HG02870 (cell line): ENCODE measurements around the gene AJAP1.

Experiments
- ATAC-seq: cut with Tn5 transposase; IDR thresholded peaks from one replicate; pipeline ENCODE4 v1.9.1; 2021; ENCODE audit warnings: mild to moderate bottlenecking, moderate library complexity; ENCODE audit not compliant: unreplicated experiment

AJAP1 gene

DNA sequence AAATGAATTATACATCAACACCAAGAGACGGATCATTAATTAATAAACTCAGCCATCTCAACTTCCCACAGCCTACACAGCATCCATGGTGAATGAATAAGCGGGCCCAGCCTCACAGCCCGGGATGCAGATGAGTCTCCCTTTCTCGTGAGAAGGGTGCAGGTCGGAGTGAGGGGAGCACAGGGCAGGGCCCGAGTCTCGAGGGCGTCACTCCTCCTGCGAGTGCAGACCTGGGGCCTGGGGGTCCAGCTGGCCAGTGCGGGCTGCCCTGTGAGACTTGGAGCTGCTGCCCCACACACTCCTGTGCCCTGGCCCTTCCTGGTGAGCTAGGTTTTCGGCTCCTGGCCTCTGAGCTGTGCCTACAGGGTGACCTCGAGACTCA, 74.7 kb downstream of the AJAP1 start:
- ATAC-seq: no peak

DNA sequence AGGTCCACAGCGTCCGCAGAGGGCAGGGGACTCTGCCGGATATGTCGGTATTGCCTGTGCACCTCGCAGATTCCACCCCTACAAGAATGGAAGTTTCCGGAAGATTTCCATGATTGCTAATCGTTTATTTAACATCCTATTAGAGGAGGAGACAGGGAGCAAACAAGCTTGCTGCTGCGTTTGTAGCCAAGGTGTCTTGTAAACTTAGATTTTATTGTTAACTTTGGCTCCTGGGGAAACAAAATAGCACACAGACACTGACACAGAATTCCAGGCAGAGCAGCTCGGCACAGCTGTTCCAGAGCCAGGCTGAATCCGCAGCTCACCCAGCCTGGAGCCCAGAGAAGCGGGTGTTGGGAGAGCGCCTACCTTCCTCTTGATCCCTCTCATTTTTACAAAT, 75.7 kb downstream of the AJAP1 start:
- ATAC-seq: no peak

DNA sequence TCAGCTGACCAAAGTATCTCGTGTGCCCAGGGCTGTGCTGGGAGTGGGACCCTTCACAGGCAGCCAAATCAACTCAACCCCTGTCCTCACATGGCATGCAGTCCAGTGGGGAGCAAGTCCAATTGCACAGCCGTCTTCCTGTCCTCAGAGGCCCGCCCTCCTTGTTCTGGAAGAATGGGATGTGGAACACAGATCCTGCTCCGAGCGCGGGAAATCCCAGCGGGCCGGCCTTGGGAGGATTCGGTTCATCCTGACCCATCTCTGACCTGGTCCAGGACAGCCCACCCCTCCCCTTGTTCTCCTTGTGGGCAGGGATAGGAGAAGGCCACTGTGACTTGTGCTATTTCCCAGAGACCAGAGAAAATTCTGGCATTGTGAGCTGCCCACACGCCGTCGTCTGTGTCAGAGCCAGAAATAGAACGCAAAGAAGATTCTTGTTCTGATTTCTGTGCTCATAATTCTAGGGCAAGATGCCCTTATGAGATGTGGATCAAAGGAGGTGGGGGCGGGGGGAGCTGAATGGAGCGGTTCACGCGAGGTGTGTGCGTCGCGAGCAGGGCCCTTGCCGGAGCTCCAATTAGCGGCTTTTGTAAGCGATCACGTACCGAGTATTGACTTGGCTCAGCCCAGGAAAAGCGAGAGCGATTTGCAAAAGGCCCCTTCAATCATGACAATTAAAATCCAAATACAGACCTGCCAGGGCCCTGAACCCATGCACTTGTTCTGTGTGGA, 79.2 kb downstream of the AJAP1 start:
- ATAC-seq: no peak

DNA sequence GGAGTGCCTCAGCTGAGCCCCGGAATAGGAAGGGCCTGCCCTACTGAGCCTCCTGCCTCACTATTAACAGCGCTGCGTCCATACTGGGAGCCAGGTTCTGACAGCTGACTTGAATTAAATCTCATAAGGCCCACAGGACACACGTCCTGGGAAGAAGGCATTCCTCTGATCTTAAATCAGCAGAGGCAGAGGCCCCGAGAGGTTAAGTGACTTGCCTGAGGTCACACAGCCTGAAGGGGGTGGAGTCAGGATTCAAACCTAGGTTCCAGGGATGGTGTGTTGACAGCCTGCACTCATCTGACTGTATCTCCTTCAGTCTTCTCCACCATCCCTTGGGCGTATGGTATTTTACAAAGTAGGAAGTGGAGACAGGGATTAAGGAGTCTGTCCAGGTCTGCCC, 79.8 kb downstream of the AJAP1 start:
- ATAC-seq: no peak

DNA sequence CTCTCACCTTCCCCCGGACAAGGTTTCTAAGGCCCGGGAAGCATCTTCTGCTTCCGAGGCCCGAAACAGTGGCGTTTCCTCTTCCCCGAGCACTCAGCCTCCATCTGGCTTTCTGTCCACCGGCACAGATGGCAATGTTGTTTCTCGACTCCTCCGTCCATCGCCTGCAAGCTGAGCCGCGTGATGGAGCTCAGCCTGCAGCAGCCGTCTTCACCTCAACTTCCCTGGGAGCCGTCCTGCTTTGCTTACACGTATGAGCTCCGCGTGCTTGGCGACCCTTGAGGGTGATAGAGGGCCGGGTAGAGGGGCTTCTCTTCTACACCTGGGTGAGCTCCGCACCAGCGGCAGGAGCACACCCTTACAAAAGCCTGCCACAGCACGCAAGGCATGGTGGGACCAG, 80.4 kb downstream of the AJAP1 start:
- ATAC-seq: no peak

DNA sequence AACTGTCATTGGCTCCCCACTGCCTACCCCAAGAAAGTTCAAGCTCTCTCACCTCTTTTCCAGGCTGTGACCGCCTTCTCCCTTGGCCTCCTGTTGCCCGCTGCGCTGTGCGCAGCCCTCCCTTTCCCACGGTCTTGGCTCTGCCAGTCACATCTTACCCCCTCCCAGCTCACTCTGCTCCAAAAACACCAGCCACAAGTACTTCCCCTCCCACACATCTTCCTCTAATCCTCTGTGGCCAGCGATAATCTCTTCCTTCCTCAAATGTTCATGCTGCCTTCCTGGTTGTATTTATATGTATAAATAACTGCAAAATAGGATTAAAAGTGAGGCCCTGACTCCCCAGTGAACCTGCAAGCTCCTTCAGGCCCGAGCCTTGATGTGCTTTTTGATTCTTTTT, 81.8 kb downstream of the AJAP1 start:
- ATAC-seq: no peak

DNA sequence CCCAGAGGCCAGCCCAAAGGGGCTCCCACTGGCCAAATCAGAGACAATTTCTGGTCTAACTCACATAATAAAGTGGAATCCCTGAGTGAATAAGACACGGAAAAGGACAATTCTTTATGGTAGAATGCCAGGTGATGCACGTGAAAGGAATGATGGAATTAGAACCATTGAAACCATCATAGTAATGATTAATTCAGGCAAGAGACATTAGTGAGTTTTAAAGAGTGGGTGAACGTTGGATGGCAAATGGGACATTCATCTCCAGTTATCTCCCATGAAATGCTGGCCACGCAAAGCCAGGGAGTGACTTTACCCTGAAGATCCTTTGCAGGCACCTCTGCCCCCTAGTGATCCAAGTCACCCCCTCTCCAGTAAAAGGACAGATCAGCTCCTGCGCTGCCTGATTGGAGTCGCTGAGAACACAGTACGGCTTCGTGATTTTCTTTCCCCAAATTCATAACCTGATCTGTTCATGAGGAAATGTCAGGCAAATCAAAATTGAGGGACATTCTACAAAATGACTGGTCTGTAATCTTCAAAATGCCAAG, 87.5 kb downstream of the AJAP1 start:
- ATAC-seq: no peak

DNA sequence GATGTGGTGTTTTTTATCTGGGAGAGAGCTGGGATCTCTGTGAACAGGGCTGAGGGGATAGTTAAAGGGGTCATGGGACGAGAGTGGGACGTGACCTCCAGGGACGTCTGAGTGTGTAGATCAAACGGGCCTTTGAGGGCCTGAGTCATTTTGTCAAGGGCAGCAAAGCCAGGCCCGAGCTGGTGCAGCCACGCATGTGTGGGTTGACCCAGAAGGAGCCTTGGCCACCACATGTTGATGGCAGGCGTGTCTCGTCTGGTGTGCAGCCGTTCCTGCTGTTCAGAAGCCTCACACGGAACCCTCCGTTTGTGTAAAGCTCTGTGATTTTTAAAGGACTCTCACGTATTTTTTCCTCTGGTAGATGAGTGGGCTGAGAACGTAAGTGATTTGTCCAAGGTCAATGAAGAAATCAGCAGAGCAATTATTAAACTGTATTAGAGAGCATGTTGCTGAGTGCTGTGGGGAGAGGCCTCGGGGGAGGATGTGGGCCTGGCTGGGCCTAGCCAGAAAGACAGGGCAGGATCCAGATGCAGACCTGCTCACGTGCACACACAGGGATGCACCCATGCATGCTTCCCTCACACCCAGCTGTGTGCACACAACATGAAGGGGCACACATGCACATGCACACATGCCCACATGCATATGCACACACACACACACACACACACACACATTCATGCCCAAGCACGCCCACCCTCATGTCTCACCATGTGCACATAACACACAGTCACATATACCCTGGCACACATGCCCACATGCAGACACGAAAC, 89.8 kb downstream of the AJAP1 start:
- ATAC-seq: no peak

DNA sequence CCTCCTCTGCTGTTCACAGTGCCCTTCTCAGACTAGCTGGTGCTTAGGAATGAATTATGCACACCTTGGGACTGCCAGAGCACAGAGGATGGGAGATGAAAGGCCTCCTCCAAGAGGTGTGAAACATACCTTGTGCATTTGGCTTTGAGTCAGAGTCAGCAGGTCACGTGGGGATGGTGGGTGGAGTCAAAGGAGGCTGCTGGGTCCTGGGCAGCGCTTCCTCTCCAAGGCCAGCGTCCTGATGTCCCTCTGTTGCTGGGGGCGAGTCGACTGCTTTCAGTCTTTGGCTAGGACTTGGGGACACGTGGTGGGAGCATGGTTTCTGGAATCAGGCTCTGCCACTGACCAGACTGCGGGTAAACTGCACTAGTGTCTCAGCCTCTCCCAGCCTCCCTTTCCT, 91.2 kb downstream of the AJAP1 start:
- ATAC-seq: no peak

DNA sequence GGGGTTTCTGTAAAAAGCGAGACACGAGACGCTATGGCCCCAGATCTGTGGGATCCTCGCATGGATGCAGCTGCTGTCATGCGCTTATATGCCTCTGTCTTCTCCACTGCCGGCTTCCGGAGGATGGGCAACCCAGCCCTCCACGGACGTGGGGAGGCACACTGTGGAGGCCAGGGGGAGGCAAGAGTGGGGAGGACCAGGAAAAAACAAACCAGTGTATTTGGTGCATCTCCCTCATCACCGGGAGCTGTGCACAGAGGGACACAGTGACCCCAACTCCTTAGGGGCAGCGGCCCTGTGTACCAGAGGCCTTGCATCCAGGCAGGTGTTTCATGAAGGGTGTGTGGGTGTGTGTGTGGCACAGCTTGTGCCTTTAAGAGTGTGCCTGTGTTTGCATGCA, 95.0 kb downstream of the AJAP1 start:
- ATAC-seq: no peak

DNA sequence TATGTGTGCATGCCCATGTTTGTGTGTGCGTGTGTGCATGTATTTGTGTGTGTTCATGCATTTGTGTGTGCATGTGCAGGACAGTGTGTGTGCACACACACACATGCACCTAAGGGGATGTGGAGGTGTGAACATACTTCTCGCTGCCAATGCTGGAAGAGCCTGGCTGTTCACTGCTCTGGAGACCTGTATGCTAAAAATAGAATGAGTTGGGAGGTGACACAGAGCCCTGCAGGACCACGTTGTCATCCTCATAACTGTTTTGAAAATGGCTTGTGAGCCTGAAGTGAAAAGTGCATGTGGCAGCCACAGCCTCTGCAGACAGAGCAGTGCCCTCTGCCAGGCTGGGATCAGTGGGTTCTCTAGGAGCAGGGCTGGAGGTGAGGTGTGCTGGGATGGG, 95.8 kb downstream of the AJAP1 start:
- ATAC-seq: no peak

DNA sequence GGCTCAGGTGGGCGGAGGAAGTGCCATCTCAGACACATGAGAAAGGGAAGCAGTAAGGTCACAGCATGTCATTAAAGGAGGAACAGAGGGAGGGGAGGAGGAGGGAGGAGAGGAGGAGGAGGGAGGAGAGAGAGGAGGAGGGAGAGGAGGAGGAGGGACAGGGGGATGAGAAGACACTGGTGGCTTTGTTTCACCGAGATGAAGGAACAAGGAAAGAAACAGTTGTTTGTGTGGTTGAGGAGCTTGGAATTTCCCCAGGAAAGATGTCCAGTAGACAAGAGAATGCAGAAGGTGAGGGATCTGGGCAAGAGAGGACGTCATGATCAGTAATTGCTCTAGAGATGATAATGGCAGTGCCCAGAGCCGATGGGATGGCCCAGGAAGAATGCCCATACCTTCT, 97.7 kb downstream of the AJAP1 start:
- ATAC-seq: no peak

DNA sequence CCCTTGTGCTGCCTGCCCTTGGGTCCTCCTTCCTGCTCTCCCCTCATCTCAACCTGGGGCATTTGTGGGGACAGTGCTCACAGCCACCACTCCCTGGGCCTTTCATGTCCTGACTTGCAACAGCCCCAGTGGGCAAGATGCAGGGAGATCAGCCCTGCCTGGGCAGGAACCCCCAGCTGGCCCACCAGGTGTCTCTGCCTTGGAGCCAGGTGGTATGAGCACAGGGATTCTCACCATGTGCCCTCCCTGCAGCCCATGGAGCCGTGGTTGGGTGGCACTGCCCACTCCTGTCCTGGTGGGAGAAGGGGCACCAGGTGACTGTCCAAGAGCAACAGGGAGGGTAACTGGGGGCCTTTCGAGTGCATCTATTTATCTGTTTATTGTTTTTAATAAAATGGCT, 100.4 kb downstream of the AJAP1 start:
- no peak for ATAC-seq

DNA sequence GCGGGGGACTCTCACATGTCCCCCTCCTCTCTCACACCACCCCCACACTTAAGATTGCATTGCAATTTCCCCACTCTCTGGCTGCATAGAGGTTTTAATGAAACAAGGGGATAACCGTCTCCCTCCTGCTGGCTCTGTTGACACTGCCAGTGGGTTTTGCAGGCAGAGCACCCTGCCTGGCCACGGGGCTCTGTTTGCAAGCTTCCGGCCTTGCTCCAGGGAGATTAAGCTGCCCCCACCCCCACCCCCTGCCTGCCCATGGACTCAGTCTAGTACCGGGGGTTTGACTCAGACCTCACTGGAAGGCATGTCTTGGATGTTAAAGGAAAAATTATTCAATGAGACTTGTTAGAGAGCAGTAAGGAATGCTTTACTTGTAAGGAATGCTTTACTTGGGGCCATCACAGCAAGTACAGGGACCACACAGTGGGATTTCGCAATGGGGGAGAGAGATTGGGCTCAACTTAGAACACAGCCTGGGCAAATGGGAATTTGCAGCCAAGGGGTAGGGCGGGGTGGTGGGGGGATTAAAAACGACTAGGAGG, 101.0 kb downstream of the AJAP1 start:
- no peak for ATAC-seq

DNA sequence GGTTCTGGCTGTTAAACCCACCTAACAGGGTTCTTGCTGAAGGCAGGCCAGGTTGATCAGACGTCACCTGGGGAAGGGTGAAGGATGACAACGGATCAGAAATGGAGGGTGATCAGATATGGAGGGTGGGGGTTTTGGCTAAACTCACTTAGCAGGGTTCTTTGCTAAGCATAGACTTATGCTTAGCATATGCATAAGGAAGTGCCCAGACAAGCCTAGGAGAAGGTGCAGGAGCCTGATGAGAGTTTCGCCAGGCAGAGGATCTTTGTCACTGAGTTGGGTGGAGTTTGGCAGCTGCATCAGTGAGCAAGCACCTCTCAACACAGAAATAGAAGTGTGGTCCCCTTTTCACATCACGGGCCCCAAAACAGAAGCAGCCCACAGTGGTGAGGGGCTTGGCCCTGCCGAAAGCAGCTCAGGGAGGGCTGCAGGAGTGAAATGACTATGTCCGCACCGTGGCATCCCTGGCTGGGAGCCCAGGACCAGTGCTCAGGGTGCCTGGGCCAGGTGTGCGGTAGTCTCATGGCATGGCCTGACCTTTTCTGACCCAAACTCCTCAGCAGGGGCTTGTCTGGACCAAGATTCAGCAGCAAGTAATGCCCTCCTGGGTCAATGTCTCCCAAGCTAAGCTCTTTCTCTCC, 101.6 kb downstream of the AJAP1 start:
- no peak for ATAC-seq

DNA sequence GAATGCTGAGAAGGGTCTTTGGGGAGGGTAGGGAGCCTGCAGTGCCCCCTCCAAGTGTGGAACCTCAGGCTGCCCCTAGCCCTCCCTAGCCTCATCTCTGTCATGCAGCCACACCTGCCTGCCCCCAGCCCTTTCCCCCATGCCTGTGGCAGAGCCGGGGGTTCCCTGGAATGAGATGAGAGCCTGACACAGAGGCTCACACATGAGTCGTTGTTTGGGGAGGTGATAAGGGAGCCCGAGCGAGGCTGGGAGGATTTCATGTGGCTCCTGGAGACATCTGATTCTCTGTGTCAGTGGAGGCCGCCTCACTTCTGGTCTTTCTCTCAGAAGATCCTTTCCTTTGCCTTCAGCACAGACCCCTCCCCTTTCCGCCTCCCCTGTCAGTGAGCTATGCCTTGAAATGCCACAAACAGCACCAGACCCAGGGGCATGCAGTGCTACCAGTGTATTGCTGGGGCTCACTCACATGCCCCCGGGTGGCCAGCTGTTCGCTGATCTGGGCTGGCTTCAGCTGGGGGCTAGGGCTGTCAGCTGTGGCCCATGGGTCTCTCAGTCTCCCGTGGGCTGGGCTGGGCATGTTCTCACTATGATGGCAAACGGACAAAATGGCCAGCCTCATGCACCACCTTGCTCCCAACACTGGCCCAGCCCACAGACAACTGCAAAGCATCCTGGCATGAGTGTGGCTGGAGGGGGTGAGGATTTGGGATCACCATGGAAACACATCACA, 102.6 kb downstream of the AJAP1 start:
- ATAC-seq: no peak

DNA sequence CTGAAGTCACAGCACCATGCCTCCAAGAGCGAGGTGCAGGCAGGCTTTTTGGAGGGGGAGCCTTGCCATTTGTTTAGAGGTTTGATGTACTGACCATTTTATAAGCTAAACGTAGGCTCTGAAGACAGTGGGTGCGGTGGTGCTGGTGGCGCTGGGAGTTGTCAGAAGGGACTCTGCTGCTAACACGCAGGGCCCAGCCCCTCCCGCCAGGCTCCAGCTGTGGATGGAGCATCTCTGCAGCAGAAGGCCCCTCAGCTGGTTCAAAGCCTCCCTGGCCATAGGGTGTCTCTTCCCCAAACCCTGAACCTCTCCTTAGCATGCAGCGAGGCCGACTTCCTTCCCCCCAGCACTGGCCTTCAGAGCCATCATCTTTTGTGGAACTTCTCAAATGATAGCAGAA, 105.3 kb downstream of the AJAP1 start:
- no peak for ATAC-seq

DNA sequence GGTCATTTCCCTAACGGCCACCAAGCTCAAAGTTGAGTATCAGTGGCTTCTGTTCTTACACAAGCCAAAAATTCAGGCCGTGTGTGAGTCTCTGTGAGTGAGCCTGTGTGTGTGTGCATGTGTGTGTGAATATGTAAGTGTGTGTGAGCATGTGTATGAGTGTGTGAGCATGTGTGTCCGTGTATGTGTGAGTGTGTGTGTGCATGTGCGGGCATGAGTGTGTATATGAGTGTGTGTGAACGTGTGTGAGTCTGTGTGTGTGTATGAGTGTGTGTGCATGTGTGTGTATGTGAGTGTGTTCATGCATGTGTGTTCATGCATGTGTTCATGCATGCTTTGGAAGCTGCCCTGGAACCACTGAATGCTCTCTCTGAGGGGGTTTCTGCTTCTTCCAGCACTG, 105.7 kb downstream of the AJAP1 start:
- no peak for ATAC-seq

DNA sequence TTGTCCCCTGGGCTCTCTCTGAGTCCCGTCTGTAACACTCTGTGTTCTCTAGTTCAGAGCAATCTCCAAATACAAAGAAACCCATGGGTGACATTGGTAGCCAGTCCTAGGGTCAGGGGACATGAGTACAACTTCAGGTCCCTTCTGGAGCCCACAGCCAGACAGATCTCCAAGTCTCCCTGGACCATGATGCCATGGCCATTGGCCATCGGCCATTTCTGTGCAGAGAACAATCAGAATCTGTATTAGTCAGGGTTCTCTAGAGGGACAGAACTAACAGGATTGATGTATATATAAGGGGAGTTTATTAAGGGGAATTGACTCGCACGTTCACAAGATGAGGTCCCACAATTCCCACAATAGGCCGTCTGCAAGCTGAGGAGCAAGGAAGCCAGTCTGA, 106.9 kb downstream of the AJAP1 start:
- no peak for ATAC-seq

DNA sequence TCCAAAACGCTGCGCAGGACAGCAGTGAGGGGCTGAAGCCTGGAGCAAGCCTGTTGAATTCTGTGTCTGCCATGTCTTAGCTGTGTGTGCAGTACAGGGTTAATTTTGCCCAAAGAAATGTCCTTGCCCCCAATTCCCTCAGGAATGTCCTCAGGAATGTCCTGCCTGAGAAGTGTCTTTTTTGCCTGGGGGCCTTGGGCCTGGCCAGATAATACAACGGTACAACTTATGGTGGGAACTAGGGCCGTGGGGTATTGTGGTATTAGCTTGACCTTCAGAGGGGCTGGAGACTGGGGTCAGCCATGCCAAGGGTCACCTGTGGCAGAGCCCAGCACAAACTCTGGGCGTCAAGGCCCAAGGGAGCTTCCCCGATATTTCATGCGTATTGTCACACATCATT, 107.7 kb downstream of the AJAP1 start:
- ATAC-seq: no peak

DNA sequence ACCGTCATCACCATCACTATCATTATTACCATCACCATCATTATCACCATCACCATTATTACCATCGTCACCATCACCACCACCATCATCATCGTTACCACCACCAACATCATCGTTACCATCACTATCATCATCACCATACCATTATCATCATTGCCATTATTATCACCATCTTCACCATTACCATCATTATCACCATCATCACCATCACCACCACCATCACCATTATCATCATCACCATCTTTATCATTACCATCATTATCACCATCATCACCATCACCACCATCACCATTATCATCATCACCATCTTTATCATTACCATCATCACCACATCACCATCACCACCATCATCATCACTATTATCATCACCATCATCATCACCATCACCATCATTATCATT, 112.9 kb downstream of the AJAP1 start:
- ATAC-seq: no peak
